Subcutaneous abdominal adipose tissue (tissue), 5 donors: ENCODE data around the gene ADCY1.

ENCODE experiments used
- H3K27ac ChIP-seq: one replicate; pipeline ENCODE4 v1.7.0; 2013; ENCODE audit warnings: low read depth, mild to moderate bottlenecking, inconsistent platforms, low read length, moderate library complexity
- H3K27me3 ChIP-seq, 5 donors: one replicate each; pipeline ENCODE4 v1.7.0; 2013; ENCODE audit warnings: low read length in 5 of 5, inconsistent platforms in 1 of 5; ENCODE audit not compliant: control insufficient read depth in 5 of 5, insufficient read depth in 4 of 5
- H3K36me3 ChIP-seq, 5 donors: one replicate each; pipeline ENCODE4 v1.7.0; 2013; ENCODE audit warnings: low read length in 5 of 5; ENCODE audit not compliant: control insufficient read depth in 5 of 5, insufficient read depth in 5 of 5
- H3K4me1 ChIP-seq, 5 donors: one replicate each; pipeline ENCODE4 v1.7.0; 2013; ENCODE audit warnings: low read length in 5 of 5, mild to moderate bottlenecking in 3 of 5, moderate library complexity in 1 of 5; ENCODE audit not compliant: control insufficient read depth in 5 of 5, insufficient read depth in 5 of 5
- H3K4me3 ChIP-seq, 5 donors: one replicate each; pipeline ENCODE4 v1.7.0; 2013; ENCODE audit warnings: low read length in 5 of 5, low read depth in 1 of 5
- H3K9ac ChIP-seq, 5 donors: one replicate each; pipeline ENCODE4 v1.7.0; 2013; ENCODE audit warnings: low read length in 5 of 5, mild to moderate bottlenecking in 4 of 5, moderate library complexity in 3 of 5
- H3K9me3 ChIP-seq, 5 donors: one replicate each; pipeline ENCODE4 v1.7.0; 2013; ENCODE audit warnings: low read length in 5 of 5; ENCODE audit not compliant: control insufficient read depth in 5 of 5
- donor health status: healthy.
- donor health status: healthy.
- donor health status: healthy.
- donor health status: healthy.
- donor health status: healthy.

Gene ADCY1

GRCh38 chr7:45622058-45622457 lies 47.9 kb downstream of the ADCY1 start:
- H3K36me3 ChIP-seq, result no peaks in the 10 kb centered on the region
- peaks cover 6 to 35% (median 15%) of the 10 kb centered on the region in 5 donors for H3K9me3 ChIP-seq
- no peak overlapping the region for H3K9ac ChIP-seq
- no peaks in the 10 kb centered on the region for H3K4me1 ChIP-seq
- H3K4me3 ChIP-seq, result no peak overlapping the region
- no peak overlapping the region for H3K27ac ChIP-seq
- H3K27me3 ChIP-seq, result no peaks in the 10 kb centered on the region

GRCh38 chr7:45623157-45623556 lies 49.0 kb downstream of the ADCY1 start:
- no peak overlapping the region for H3K4me3 ChIP-seq
- H3K27ac ChIP-seq, result no peak overlapping the region
- peaks cover 6 to 27% (median 13%) of the 10 kb centered on the region in 5 donors for H3K9me3 ChIP-seq
- H3K27me3 ChIP-seq, result no peaks in the 10 kb centered on the region
- H3K9ac ChIP-seq, result no peak overlapping the region
- no peaks in the 10 kb centered on the region for H3K36me3 ChIP-seq
- H3K4me1 ChIP-seq, result no peaks in the 10 kb centered on the region

GRCh38 chr7:45623740-45624391 lies 49.7 kb downstream of the ADCY1 start:
- H3K27me3 ChIP-seq, result no peaks in the 10 kb centered on the region
- no peak overlapping the region for H3K4me3 ChIP-seq
- no peaks in the 10 kb centered on the region for H3K36me3 ChIP-seq
- H3K4me1 ChIP-seq, result no peaks in the 10 kb centered on the region
- H3K9me3 ChIP-seq, result peaks cover 9 to 25% (median 13%) of the 10 kb centered on the region in 5 donors
- H3K27ac ChIP-seq, result no peak overlapping the region
- no peak overlapping the region for H3K9ac ChIP-seq

GRCh38 chr7:45624392-45624760 lies 50.2 kb downstream of the ADCY1 start:
- Histone ChIP-seq H3K27me3 (no peaks in the 10 kb centered on the region), H3K4me1 (no peaks in the 10 kb centered on the region), H3K27ac (no peak overlapping the region), H3K9ac (no peak overlapping the region), H3K9me3 (peaks cover 9 to 25% (median 15%) of the 10 kb centered on the region in 5 donors), H3K4me3 (no peak overlapping the region), H3K36me3 (no peaks in the 10 kb centered on the region)

- Histone ChIP-seq H3K27me3 (no peaks in the 10 kb centered on the region), H3K9me3 (peaks cover 5 to 21% (median 13%) of the 10 kb centered on the region in 5 donors), H3K9ac (no peak overlapping the region), H3K36me3 (no peaks in the 10 kb centered on the region), H3K27ac (no peak overlapping the region), H3K4me1 (no peaks in the 10 kb centered on the region), H3K4me3 (no peak overlapping the region)
These were observed 50.9 kb downstream of the ADCY1 start for GRCh38 chr7:45625067-45625466.

GRCh38 chr7:45625714-45626440 lies 51.7 kb downstream of the ADCY1 start:
- no peak overlapping the region for H3K27ac ChIP-seq
- H3K4me3 ChIP-seq, result no peak overlapping the region
- H3K27me3 ChIP-seq, result no peaks in the 10 kb centered on the region
- no peak overlapping the region for H3K9ac ChIP-seq
- no peaks in the 10 kb centered on the region for H3K4me1 ChIP-seq
- H3K9me3 ChIP-seq, result peaks cover 2 to 13% (median 8%) of the 10 kb centered on the region in 5 donors
- no peaks in the 10 kb centered on the region for H3K36me3 ChIP-seq

- Histone ChIP-seq H3K9ac (no peak overlapping the region), H3K9me3 (peaks cover 2 to 10% (median 8%) of the 10 kb centered on the region in 5 donors), H3K36me3 (no peaks in the 10 kb centered on the region), H3K4me3 (no peak overlapping the region), H3K27ac (no peak overlapping the region), H3K27me3 (no peaks in the 10 kb centered on the region), H3K4me1 (no peaks in the 10 kb centered on the region)
These were observed 52.6 kb downstream of the ADCY1 start for GRCh38 chr7:45626441-45627430.

GRCh38 chr7:45627691-45628456 lies 53.7 kb downstream of the ADCY1 start:
- Histone ChIP-seq H3K4me3 (no peak overlapping the region), H3K27me3 (no peaks in the 10 kb centered on the region), H3K9ac (no peak overlapping the region), H3K4me1 (no peaks in the 10 kb centered on the region), H3K27ac (no peak overlapping the region), H3K36me3 (no peaks in the 10 kb centered on the region), H3K9me3 (peaks cover 2 to 8% (median 5%) of the 10 kb centered on the region in 5 donors)

- Histone ChIP-seq H3K36me3 (no peaks in the 10 kb centered on the region), H3K27ac (no peak overlapping the region), H3K27me3 (no peaks in the 10 kb centered on the region), H3K4me1 (no peaks in the 10 kb centered on the region), H3K9ac (no peak overlapping the region), H3K4me3 (no peak overlapping the region), H3K9me3 (peaks cover 0 to 8% (median 3%) of the 10 kb centered on the region in 5 donors)
These were observed 57.4 kb downstream of the ADCY1 start for GRCh38 chr7:45631569-45631968.
